Activated CD4-positive, alpha-beta T cell treated with anti-CD3 and anti-CD28 coated beads, Interleukin-10, Interleukin-2, amounts not matched to agents 100 ng/mL and 50 ng/mL, durations not matched to agents 16 hours and 8 hours (primary cell): ENCODE results near the gene PCDHGA10.
"Not testable (repeated sequence)": the region's sequence is repeated elsewhere in the genome, so short reads cannot be mapped to it uniquely, and the experiment has no call there.

Experiments used
- DNase-seq: peaks from one replicate; pipeline ENCODE4 v3.0.0-alpha.2; 2020

PCDHGA10 gene

GRCh38 chr5:141412854-141413539 is at the start of gene PCDHGA10:
Gene PCDHGA10 (plus strand): TSS chr5:141412987. CDS start chr5:141413176, 189 bp downstream.
- DNase-seq: peak; percentile 61

DNA sequence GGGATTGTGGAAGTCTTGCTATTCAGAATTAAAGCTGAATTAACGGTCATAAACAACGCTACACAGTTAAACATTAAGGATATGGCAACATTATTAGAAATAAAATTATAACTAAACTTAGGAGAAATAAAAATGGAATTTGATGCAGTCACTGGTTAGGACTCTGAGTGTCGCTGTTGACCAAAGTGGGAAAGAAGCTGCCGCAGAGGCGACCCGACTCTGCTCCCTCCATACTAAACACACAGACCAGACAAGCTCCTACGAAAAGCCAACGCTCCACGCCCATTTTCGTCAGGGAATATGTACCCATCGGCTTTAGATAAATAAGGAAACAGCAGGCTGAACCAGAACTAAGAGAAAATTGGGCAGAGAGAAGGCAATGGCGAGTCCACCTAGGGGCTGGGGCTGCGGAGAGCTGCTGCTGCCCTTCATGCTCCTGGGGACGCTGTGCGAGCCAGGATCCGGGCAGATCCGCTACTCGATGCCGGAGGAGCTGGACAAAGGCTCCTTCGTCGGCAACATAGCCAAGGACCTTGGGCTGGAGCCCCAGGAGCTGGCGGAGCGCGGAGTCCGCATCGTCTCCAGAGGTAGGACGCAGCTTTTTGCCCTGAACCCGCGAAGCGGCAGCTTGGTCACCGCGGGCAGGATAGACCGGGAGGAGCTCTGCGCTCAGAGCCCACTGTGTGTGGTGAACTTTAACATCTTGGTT is 48.7 kb upstream of the PCDHGA10 start, which contains the start of gene PCDHGA5:
Gene PCDHGA5 (plus strand): TSS at position 211 of the 709 bp plus-strand sequence. CDS start 169 bp downstream, at position 380.
- DNase-seq: no peak

DNA sequence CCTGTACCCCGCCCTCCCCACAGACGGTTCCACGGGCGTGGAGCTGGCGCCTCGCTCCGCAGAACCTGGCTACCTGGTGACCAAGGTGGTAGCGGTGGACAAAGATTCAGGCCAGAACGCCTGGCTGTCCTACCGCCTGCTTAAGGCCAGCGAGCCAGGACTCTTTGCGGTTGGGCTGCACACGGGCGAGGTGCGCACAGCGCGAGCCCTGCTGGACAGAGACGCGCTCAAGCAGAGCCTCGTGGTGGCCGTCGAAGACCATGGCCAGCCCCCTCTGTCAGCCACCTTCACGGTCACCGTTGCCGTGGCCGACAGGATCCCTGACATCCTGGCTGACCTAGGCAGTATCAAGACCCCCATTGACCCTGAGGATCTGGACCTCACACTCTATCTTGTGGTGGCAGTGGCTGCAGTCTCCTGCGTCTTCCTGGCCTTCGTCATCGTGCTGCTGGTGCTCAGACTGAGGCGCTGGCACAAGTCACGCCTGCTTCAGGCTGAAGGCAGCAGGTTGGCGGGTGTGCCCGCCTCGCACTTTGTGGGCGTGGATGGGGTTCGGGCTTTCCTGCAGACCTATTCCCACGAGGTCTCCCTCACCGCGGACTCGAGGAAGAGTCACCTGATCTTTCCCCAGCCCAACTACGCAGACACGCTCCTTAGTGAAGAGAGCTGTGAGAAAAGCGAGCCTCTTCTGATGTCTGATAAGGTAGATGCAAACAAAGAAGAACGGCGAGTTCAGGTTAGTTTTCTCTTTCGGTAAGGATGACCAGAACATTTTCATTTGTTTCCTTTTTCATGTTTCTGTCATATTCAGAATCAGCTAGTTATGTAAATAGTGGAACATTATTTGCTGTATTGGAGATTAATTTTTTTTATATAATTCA is 46.5 kb upstream of the PCDHGA10 start:
- no peak for DNase-seq

DNA sequence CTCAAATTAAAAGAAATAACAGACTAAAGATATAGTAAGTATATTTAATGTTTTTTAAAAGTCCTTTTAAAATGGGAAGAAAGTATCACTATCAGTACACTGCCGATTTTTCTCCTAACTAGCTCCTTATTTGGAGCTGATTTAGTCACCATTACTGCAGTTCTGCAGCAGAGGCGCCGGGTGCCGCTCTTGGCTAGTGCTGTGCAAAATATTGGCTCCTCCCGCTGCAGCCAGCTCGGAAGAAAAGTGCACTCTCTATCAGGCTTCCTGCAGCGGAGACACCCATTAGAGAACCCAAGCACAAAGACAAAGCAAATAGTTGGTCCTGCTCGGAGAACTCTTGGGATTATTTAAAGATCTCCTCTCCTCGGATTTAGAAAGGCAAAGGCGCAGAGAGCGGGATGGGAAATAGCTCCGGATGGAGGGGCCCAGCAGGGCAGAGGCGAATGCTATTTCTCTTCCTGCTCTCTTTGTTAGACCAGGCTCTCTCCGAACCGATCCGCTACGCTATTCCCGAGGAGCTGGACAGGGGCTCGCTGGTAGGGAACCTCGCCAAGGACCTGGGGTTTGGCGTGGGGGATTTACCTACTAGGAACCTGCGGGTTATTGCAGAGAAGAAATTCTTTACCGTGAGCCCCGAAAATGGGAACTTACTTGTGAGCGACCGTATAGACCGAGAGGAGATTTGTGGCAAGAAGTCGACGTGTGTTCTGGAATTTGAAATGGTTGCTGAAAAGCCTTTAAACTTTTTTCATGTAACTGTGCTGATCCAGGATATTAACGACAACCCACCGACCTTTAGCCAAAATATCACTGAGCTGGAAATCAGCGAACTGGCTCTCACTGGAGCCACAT is 42.6 kb upstream of the PCDHGA10 start, which contains the start of gene PCDHGB3:
Gene PCDHGB3 (plus strand): TSS at position 249 of the 855 bp plus-strand sequence. CDS start 153 bp downstream, at position 402.
- peak; percentile 41 for DNase-seq

DNA sequence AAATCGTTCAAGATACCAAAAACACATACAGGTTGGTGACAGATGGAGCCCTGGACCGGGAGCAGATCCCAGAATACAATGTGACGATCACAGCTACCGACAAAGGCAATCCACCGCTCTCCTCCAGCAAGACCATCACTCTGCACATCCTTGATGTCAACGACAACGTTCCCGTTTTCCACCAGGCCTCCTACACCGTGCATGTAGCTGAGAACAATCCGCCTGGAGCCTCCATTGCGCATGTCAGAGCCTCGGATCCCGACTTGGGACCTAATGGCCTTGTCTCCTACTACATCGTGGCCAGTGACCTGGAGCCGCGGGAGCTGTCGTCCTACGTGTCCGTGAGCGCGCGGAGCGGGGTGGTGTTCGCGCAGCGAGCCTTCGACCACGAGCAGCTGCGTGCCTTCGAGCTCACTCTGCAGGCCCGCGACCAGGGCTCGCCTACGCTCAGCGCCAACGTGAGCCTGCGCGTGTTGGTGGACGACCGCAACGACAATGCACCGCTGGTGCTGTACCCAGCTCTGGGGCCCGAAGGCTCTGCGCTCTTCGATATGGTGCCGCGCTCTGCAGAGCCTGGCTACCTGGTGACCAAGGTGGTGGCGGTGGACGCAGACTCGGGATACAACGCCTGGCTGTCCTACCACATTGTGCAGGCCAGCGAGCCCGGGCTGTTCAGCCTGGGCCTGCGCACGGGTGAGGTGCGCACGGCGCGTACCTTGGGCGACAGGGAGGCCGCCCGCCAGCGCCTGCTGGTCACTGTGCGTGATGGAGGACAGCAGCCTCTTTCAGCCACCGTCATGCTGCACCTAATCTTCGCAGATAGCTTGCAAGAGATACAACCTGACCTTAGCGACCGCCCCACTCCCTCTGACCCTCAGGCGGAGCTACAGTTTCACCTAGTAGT is 41.0 kb upstream of the PCDHGA10 start:
- DNase-seq: no peak

- no peak for DNase-seq
These were observed 39.0 kb upstream of the PCDHGA10 start, which contains the start of gene PCDHGA6 for GRCh38 chr5:141373673-141374317. Gene PCDHGA6 (plus strand): TSS chr5:141373891. CDS start chr5:141374084, 193 bp downstream.

DNA sequence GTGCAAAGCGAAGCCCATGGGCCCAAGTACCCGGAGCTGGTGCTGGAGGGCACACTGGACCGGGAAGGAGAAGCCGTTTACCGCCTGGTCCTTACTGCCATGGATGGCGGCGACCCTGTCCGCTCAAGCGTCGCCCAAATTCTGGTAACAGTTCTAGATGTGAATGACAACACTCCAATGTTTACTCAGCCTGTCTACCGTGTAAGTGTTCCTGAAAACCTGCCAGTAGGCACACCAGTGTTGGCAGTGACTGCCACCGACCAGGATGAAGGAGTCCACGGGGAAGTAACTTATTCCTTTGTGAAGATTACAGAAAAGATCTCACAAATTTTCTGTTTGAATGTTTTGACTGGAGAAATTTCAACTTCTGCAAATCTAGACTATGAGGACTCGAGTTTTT is 38.2 kb upstream of the PCDHGA10 start:
- no peak for DNase-seq

GRCh38 chr5:141375444-141376155 is 37.2 kb upstream of the PCDHGA10 start:
- DNase-seq: not testable (repeated sequence)

DNA sequence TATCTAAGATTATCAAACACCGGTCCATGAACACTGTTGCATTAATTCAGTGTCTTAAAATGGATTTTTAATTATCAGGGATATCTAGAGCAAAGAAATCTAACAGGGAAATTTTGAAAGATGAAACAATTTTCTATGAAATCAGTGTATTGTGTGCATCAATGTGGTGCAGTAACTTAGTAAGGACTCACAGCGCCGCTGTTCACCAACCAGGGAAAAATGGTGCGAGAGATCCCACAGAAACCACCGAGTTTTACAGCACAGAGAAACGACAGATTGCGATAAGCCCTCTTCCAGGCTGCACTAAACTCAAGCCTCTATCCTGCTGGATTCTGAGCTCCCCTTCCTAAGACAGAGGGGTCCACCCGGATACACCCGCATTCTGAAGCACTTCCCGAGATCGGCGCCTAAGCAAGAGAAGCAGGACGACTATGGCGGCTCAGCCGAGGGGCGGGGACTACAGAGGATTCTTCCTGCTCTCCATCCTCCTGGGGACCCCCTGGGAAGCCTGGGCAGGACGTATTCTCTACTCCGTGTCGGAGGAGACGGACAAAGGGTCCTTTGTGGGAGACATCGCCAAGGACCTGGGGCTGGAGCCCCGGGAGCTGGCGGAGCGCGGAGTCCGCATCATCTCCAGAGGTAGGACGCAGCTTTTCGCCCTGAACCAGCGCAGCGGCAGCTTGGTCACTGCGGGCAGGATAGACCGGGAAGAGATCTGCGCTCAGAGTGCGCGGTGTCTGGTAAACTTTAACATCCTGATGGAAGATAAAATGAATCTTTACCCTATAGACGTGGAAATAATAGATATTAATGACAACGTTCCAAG is 30.1 kb upstream of the PCDHGA10 start, which contains the start of gene PCDHGA7:
Gene PCDHGA7 (plus strand): TSS at position 274 of the 826 bp plus-strand sequence. CDS start 158 bp downstream, at position 432.
- no peak for DNase-seq

DNA sequence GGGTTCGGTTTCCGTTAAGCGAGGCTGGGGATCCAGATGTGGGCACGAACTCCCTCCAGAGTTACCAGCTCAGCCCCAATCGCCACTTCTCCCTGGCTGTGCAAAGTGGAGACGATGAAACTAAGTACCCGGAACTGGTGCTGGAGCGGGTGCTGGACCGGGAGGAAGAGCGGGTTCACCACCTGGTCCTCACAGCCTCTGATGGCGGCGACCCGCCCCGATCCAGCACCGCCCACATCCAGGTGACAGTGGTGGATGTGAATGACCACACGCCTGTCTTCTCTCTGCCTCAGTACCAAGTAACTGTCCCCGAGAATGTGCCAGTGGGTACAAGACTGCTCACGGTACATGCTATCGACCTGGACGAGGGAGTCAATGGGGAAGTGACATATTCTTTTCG is 29.4 kb upstream of the PCDHGA10 start:
- no peak for DNase-seq

DNA sequence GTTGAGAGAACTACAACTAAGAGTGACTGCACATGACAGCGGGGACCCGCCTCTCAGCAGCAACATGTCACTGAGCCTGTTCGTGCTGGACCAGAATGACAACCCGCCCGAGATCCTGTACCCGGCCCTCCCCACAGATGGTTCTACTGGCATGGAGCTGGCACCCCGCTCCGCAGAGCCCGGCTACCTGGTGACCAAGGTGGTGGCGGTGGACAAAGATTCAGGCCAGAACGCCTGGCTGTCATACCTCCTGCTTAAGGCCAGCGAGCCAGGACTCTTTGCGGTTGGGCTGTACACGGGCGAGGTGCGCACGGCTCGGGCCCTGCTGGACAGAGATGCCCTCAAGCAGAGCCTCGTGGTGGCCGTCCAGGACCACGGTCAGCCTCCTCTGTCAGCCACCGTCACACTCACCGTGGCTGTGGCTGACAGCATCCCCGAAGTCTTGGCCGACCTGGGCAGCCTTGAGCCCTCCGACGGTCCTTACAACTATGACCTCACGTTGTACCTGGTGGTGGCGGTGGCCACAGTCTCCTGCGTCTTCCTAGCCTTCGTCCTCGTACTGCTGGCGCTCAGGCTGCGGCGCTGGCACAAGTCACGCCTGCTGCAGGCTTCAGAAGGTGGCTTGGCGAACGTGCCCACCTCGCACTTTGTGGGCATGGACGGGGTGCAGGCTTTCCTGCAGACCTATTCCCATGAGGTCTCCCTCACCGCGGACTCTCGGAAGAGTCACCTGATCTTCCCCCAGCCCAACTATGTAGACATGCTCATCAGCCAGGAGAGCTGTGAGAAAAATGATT is 28.1 kb upstream of the PCDHGA10 start:
- no peak for DNase-seq

DNA sequence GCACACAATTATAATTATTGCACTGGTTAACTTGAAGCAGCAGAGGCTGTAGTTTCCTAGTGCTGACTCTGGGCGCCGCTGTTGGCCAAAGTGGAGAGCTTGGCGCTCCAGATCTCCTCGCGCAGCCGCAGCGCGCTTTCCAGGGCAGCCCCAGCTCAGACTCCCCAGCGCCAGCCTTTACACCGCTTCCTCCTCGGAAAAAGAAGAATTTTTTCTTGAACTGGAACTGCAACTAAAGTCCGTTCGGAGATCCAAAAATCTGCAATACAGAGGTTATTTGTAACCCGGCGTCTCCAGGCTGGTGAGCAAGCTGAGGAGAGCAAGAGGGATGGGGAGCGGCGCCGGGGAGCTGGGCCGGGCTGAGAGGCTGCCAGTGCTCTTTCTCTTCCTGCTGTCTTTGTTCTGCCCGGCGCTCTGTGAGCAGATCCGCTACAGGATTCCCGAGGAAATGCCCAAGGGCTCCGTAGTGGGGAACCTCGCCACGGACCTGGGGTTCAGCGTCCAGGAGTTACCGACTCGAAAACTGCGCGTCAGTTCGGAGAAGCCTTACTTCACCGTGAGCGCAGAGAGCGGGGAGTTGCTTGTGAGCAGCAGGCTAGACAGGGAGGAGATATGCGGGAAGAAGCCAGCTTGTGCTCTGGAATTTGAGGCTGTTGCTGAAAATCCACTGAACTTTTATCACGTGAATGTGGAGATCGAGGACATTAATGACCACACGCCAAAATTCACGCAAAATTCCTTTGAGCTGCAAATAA is 25.1 kb upstream of the PCDHGA10 start, which contains the start of gene PCDHGB4:
Gene PCDHGB4 (plus strand): TSS at position 142 of the 755 bp plus-strand sequence. CDS start 187 bp downstream, at position 329.
- DNase-seq: peak; percentile 40

DNA sequence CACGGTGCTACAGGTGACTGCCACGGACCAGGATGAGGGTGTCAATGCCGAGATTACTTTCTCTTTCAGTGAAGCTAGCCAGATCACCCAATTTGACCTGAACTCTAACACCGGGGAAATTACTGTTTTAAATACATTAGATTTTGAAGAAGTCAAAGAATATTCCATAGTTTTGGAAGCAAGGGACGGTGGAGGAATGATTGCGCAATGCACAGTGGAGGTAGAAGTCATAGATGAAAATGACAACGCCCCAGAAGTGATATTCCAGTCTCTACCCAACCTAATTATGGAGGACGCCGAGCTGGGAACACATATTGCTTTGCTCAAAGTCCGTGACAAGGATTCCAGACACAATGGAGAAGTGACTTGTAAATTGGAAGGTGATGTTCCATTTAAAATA is 24.1 kb upstream of the PCDHGA10 start:
- no peak for DNase-seq

- no peak for DNase-seq
These were observed 23.4 kb upstream of the PCDHGA10 start for GRCh38 chr5:141389153-141390042.

DNA sequence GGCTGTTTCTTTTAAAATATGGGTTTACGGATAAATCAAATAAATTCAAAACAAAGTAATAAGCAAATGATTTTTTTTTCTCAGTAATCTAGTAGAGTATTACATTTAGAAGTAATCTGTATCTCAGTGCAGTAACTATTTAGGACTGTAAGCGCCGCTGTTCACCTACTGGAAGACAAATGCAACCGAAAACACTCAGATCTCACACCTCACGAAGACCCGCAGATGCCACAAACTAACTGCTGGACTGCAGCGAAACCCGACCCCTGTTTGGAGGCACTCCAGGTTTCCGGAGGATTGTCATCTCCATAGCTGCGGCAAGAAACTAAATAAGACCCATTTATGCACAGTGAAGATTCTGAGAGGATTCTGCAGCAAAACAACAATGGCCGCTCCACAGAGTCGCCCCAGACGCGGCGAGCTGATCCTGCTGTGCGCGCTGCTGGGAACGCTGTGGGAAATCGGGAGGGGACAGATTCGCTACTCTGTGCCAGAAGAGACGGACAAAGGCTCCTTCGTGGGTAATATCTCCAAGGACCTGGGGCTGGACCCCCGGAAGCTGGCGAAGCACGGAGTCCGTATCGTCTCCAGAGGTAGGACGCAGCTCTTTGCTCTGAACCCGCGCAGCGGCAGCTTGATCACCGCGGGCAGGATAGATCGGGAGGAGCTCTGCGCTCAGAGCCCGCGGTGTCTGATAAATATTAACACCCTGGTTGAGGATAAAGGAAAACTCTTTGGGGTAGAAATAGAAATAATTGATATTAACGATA is 20.2 kb upstream of the PCDHGA10 start, which contains the start of gene PCDHGA8:
Gene PCDHGA8 (plus strand): TSS at position 205 of the 770 bp plus-strand sequence. CDS start 181 bp downstream, at position 386.
- DNase-seq: no peak
